Endothelial cell of umbilical vein (primary cell): ENCODE data around the gene ELOVL6. TPM values are rescaled to one million over a fixed set of nuclear protein-coding genes. Genes with fewer than 3 reads are reported as not detected.

ENCODE experiments used
- BruUV-seq: library from RNA; stranded (reverse); fragments of 400-500 nt; replicated peaks from 2 replicates; lab custom pipeline; 2021; lab: Mats Ljungman, UMichigan
- CTCF ChIA-PET: fragments of 300-600, 350-600 bp; sonication (Branson Sonifier 250); formaldehyde crosslinking; loops from one replicate; lab custom pipeline; 2021; ENCODE audit warnings: antibody characterized with exemption, inconsistent platforms; lab: Charles Lee
- POLR2A ChIA-PET: fragments of 300-600, 350-600 bp; sonication (Branson Sonifier 250); formaldehyde crosslinking; loops from one replicate; lab custom pipeline; 2021; ENCODE audit warnings: antibody characterized with exemption, inconsistent platforms; lab: Charles Lee
- DNase-seq: peaks from one replicate; pipeline ENCODE4 v3.0.0-alpha.2; 2011; ENCODE audit warnings: low read depth, low spot score
- FAIRE-seq: peaks from 2 replicates; lab custom pipeline; 2011; peaks lifted over from hg19 to GRCh38; lab: Jason Lieb, UNC
- H2AFZ ChIP-seq: 2 replicates; pipeline ENCODE4 v1.6.0; 2012; ENCODE audit warnings: low read depth, low read length, control low read depth, inconsistent platforms
- H3K27ac ChIP-seq: 2 replicates; pipeline ENCODE4 v1.5.1; 2011; ENCODE audit warnings: low read depth, mild to moderate bottlenecking, control low read depth, low read length, moderate library complexity; ENCODE audit not compliant: insufficient read depth
- H3K27me3 ChIP-seq, 2 experiments: 2 replicates each; pipeline versions ENCODE4 v1.6.0 to v1.6.1; 2011; ENCODE audit warnings: low read length in 2 of 2, mixed read lengths in 1 of 2; ENCODE audit not compliant: control insufficient read depth in 2 of 2, insufficient read depth in 2 of 2
- H3K36me3 ChIP-seq, 2 experiments: 2 replicates in 1 of 2; 3 replicates in 1 of 2; pipeline ENCODE4 v1.5.1; 2011; ENCODE audit warnings: low read length in 2 of 2, mild to moderate bottlenecking in 1 of 2, moderate library complexity in 1 of 2; ENCODE audit not compliant: control insufficient read depth in 2 of 2, insufficient read depth in 2 of 2; ENCODE audit errors: extremely low read depth in 1 of 2
- H3K4me1 ChIP-seq: 3 replicates; pipeline ENCODE4 v1.5.1; 2011; ENCODE audit warnings: mild to moderate bottlenecking, low read length; ENCODE audit not compliant: control insufficient read depth, insufficient read depth; ENCODE audit errors: extremely low read depth
- H3K4me2 ChIP-seq: 2 replicates; pipeline ENCODE4 v1.6.1; 2011; ENCODE audit warnings: low read length, control low read depth, mixed read lengths; ENCODE audit not compliant: insufficient read depth
- H3K4me3 ChIP-seq, 3 experiments: fragments of 200-600 bp in 1 of 3; sonication (generic), shearing (Covaris generic) in 1 of 3; replicated peaks in 1 of 3; 2 replicates each; pipeline ENCODE4 v1.5.1; 2011 to 2016; ENCODE audit warnings: control low read depth in 3 of 3, low read length in 3 of 3, mild to moderate bottlenecking in 2 of 3, inconsistent platforms in 1 of 3, low read depth in 1 of 3, moderate library complexity in 1 of 3; ENCODE audit not compliant: insufficient read depth in 1 of 3
- H3K79me2 ChIP-seq: 2 replicates; pipeline ENCODE4 v1.6.0; 2012; ENCODE audit warnings: low read length, inconsistent platforms; ENCODE audit not compliant: control insufficient read depth, insufficient read depth
- H3K9ac ChIP-seq: replicated peaks from 2 replicates; pipeline ENCODE3; 2011; ENCODE audit warnings: low read length, control low read depth; ENCODE audit not compliant: insufficient read depth; ENCODE audit errors: extremely low read depth
- H3K9me1 ChIP-seq: replicated peaks from 3 replicates; pipeline ENCODE4 v1.6.0; 2011; ENCODE audit warnings: mild to moderate bottlenecking, low read length; ENCODE audit not compliant: control insufficient read depth, insufficient read depth; ENCODE audit errors: extremely low read depth
- H3K9me3 ChIP-seq: replicated peaks from 2 replicates; pipeline ENCODE4 v1.5.1; 2012; ENCODE audit warnings: low read length, inconsistent platforms; ENCODE audit not compliant: control insufficient read depth, insufficient read depth
- H4K20me1 ChIP-seq: replicated peaks from 2 replicates; pipeline ENCODE3; 2011; ENCODE audit warnings: mild to moderate bottlenecking, low read length; ENCODE audit not compliant: control insufficient read depth, insufficient read depth; ENCODE audit errors: extremely low read depth
- EZH2 ChIP-seq: IDR thresholded peaks from 2 replicates; pipeline ENCODE4 v1.6.1; 2012; ENCODE audit warnings: borderline replicate concordance, low read depth, mild to moderate bottlenecking, moderate library complexity, low read length, inconsistent platforms; ENCODE audit not compliant: severe bottlenecking
- FOS ChIP-seq: IDR thresholded peaks from 2 replicates; pipeline ENCODE4 v1.6.1; 2011; ENCODE audit warnings: mild to moderate bottlenecking, low read length, moderate library complexity, borderline replicate concordance; ENCODE audit not compliant: insufficient read depth
- GATA2 ChIP-seq: IDR thresholded peaks from 2 replicates; pipeline ENCODE4 v1.7.0; 2011; ENCODE audit warnings: low read depth, mild to moderate bottlenecking, moderate library complexity, mixed read lengths, low read length; ENCODE audit not compliant: insufficient read length, insufficient read depth
- JUN ChIP-seq: IDR thresholded peaks from 2 replicates; pipeline ENCODE4 v1.6.1; 2011; ENCODE audit warnings: borderline replicate concordance, low read depth; ENCODE audit not compliant: insufficient read length, insufficient read depth
- MAX ChIP-seq: IDR thresholded peaks from 2 replicates; pipeline ENCODE4 v1.6.1; 2011; ENCODE audit not compliant: insufficient read depth, insufficient read length
- MYC ChIP-seq: IDR thresholded peaks from one replicate; pipeline ENCODE4 v1.6.1; 2011; ENCODE audit warnings: mild to moderate bottlenecking, low read depth, low read length
- POLR2A ChIP-seq: IDR thresholded peaks from 2 replicates; pipeline ENCODE4 v1.6.1; 2012; ENCODE audit warnings: low read depth, mild to moderate bottlenecking, control low read depth, low read length
- POLR2AphosphoS5 ChIP-seq: IDR thresholded peaks from 2 replicates; pipeline ENCODE4 v1.6.1; 2012; ENCODE audit warnings: low read depth, mild to moderate bottlenecking, control low read depth, low read length, moderate library complexity; ENCODE audit not compliant: insufficient read depth
- dilution Hi-C: fragments of 300-500 bp; cut with MboI; formaldehyde crosslinking; loops from one replicate; pipeline ENCODE4 v1.15.0; 2019; ENCODE audit warnings: low sequenced_read_pairs; ENCODE audit not compliant: extremely low pct_ligation_motif_present
- intact Hi-C: fragments of 100-400 bp; cut with micrococcal nuclease; formaldehyde crosslinking; loops from one replicate; pipeline ENCODE4 v1.10.0; 2022
- polyA plus RNA-seq, 4 experiments: library from polyadenylated mRNA; depleted of rRNA in 3 of 4; stranded (reverse) in 3 of 4; unstranded in 1 of 4; fragments of >200 nt; gene quantifications; 2 replicates each; pipeline versions ENCODE4 v1.2.1 to v1.2.3, GENCODE V29; 2011 to 2012; ENCODE audit warnings: missing spikeins in 1 of 4
- total RNA-seq: library from RNA; stranded (reverse); gene quantifications from 2 replicates; pipeline ENCODE4 v1.2.3, GENCODE V29; 2021
- TF ChIP-seq, protein P1 (sequence below), 2 donors: IDR thresholded peaks; 1 replicate in 1 of 2; 2 replicates in 1 of 2; pipeline ENCODE4 v1.5.1; 2011; ENCODE audit warnings: low read length in 2 of 2, mild to moderate bottlenecking in 2 of 2, moderate library complexity in 2 of 2, control low read depth in 1 of 2, inconsistent platforms in 1 of 2, low read depth in 1 of 2; ENCODE audit not compliant: insufficient read depth in 1 of 2; ENCODE audit errors: extremely low read depth in 1 of 2

Gene ELOVL6
- total and polyA plus RNA-seq, 2 donors (not counting 3 experiments of a cell fraction or from before 2014, with no cell fraction given), result 6.4 to 26.1 TPM

GRCh38 chr4:110164856-110165255 lies 33.6 kb downstream of the ELOVL6 start:
- Histone ChIP-seq H3K27me3 (no peaks in the 10 kb centered on the region), H3K9me3 (no peaks in the 10 kb centered on the region), H3K9ac (no peak overlapping the region), H3K4me1 (peaks cover 15% of the 10 kb centered on the region), H3K9me1 (no peaks in the 10 kb centered on the region), H4K20me1 (no peaks in the 10 kb centered on the region), H3K27ac (no peak overlapping the region), H3K4me2 (no peak overlapping the region), H3K4me3 (no peak overlapping the region), H3K36me3 (no peaks in the 10 kb centered on the region), H3K79me2 (no peaks in the 10 kb centered on the region), H2AFZ (peak overlapping the region; percentile 30)
- FAIRE-seq (no peak), DNase-seq (no peak)
- TF ChIP-seq MYC (no peak), MAX (no peak), FOS (no peak), POLR2A (no peak), JUN (no peak), POLR2AphosphoS5 (no peak), GATA2 (no peak), EZH2 (no peak)
- TF ChIP-seq, protein P1, sequence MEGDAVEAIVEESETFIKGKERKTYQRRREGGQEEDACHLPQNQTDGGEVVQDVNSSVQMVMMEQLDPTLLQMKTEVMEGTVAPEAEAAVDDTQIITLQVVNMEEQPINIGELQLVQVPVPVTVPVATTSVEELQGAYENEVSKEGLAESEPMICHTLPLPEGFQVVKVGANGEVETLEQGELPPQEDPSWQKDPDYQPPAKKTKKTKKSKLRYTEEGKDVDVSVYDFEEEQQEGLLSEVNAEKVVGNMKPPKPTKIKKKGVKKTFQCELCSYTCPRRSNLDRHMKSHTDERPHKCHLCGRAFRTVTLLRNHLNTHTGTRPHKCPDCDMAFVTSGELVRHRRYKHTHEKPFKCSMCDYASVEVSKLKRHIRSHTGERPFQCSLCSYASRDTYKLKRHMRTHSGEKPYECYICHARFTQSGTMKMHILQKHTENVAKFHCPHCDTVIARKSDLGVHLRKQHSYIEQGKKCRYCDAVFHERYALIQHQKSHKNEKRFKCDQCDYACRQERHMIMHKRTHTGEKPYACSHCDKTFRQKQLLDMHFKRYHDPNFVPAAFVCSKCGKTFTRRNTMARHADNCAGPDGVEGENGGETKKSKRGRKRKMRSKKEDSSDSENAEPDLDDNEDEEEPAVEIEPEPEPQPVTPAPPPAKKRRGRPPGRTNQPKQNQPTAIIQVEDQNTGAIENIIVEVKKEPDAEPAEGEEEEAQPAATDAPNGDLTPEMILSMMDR (IDR thresholded peaks at IDR 0.05; ENCODE audit: extremely low read depth in 1 of 2, insufficient read depth in 1 of 2, low read depth in 1 of 2, low read length in 2 of 2), result no peak
- CTCF ChIA-PET, result interaction anchor here (0.8 to 1.5 kb wide), 6 partner anchors 11 to 116 kb away, joined by 3 to 7 read pairs (median 4); no protein-coding TSS in a partner anchor
- no TSS peak for BruUV-seq
- intact Hi-C loops, result loop anchor here (2.0 kb wide), 1 partner anchor 78 kb away; no protein-coding TSS in a partner anchor
- dilution Hi-C loops, result no loop called here
- POLR2A ChIA-PET, result no interaction called here
